RKO (cell line): ENCODE results near the gene ACOT12.
"Not testable (repeated sequence)": the region's sequence is repeated elsewhere in the genome, so short reads cannot be mapped to it uniquely, and the experiment has no call there.

Experiments
- DNase-seq: peaks from one replicate; pipeline ENCODE4 v3.0.0-alpha.2; 2016; ENCODE audit warnings: low spot score

The ACOT12 gene

DNA sequence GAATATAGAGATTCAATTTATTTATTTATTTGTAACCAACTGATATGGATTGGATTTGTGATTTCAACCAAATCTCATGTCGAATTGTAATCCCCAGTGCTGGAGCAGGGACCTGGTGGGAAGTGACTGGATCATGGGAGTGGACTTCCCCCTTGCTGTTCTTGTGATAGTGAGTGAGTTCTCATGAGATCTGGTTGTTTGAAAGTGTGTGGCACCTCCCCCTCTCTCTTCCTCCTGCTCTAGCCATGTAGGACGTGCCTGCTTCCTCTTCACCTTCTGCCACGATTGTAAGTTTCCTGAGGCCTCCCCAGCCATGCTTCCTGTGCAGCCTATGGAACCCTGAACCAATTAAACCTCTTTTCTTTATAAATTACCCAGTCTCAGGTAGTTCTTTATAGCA is 55.7 kb downstream of the ACOT12 start:
- not testable (repeated sequence) for DNase-seq

- no peak for DNase-seq
Observed at GRCh38 chr5:81337803-81338202, 56.1 kb downstream of the ACOT12 start.

DNA sequence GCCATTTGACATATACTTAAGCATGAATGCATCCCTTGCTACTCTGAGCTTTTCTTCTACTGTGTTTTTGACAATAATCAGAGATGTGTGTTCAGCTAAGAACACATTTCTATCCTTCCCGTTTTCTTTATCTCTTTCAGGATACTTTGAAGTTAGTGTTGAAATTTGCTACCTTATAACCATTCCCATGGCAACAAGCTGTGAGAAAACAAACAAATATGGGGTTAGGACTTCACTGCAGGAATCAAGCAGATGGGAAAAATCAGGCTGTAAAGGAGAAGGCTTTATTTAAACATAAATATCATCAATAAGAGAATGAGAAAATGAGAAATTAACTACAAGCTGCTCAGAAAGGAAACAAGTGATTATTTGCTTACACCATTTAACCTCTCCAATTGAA is 57.4 kb downstream of the ACOT12 start:
- DNase-seq: no peak

DNA sequence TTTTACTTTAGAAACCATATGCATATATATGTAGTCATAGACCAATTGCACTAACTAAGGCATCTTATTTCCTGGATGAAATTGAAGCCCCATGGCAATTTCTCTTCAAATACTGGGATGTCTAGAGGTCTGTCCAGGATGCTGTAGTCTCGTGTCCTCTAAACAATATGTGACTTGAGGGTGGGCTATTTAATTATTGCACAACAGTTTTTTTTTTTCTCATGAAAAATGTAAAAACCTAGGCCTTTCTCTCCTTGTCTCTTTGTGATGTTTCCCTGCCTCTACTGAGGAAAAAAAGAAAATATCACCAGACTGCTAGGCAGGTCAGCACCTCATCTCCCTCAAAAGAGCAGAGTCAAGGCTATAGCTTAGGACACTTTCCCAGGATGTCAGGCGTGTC is 58.0 kb downstream of the ACOT12 start:
- DNase-seq: no peak

- DNase-seq: no peak
Observed at GRCh38 chr5:81334304-81335061, 59.5 kb downstream of the ACOT12 start.

- DNase-seq: no peak
Observed at GRCh38 chr5:81326554-81326953, 67.4 kb downstream of the ACOT12 start.

DNA sequence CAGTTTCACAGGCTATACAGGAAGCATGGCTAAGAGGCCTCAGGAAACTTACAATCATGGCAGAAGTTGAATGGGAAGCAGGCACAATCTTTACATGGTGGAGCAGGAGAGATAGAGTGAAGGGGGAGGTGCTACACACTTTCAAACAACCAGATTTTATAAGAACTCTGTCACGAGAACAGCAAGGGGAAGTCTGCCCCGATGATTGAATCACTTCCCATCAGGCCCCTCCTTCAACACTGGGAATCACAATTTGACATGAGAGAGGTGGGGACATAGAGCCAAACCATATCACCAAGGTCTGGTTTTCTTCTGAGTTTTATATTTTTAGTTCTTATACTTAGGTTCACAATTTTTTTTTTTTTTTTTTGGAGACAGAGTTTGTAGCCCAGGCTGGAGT is 76.4 kb downstream of the ACOT12 start:
- no peak for DNase-seq

DNA sequence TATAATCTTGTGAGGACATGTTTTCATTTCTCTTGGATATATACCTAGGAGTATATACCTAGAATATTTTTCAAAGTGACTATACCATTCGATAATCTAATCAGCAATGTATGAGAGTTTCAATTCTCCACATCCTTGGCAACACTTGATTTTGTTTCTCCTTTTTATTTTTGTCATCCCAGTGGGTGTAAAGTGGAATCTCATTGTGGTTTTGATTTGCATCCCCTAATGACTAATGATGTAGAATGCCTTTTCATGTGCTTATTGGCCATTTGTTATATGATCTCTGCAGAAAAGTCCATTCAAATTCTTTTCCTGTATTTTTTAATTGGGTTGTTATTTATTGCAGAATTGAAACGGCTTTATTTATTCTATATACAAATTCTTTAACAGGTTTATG is 77.4 kb downstream of the ACOT12 start:
- no peak for DNase-seq

GRCh38 chr5:81315830-81316229 is 78.1 kb downstream of the ACOT12 start:
- DNase-seq: no peak

GRCh38 chr5:81315336-81315735 is 78.6 kb downstream of the ACOT12 start:
- peak; percentile 36 for DNase-seq

DNA sequence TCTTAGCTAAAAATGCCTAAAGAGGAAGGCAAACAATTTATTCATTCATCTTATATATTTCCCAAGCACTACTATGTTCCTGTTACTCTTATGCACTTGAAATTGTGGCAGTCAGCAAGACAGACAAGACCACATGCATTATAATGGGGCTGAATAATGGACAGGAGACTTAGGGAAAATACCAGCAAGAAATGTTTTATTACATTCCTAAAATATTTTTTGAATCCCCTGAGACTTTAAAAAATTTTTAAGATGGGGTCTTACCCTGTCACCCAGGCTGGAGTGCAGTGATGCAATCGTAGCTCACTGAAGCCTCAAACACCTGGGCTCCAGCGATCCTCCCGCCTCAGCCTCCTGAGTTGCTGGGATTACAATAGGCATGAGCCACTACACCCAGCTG is 79.4 kb downstream of the ACOT12 start:
- DNase-seq: no peak

GRCh38 chr5:81313686-81314085 is 80.2 kb downstream of the ACOT12 start:
- DNase-seq: no peak

DNA sequence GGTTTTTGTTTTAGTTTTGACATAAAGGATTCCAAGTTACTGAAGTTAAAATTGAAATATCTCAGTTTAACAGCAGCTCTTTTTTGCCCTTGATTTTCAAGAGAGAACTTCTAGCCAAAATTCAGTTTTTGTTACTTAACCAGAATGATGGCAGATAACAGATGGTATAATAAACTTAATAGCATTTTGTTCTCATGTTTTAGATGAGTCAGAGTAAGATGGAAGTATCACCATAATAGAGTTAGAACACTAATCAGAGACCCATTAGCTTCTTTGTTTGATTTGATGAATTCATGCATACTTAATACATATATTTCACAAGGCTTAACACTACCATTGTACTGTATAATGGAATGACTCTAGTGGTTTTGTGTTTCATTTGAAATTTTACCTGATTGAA is 80.7 kb downstream of the ACOT12 start:
- no peak for DNase-seq

DNA sequence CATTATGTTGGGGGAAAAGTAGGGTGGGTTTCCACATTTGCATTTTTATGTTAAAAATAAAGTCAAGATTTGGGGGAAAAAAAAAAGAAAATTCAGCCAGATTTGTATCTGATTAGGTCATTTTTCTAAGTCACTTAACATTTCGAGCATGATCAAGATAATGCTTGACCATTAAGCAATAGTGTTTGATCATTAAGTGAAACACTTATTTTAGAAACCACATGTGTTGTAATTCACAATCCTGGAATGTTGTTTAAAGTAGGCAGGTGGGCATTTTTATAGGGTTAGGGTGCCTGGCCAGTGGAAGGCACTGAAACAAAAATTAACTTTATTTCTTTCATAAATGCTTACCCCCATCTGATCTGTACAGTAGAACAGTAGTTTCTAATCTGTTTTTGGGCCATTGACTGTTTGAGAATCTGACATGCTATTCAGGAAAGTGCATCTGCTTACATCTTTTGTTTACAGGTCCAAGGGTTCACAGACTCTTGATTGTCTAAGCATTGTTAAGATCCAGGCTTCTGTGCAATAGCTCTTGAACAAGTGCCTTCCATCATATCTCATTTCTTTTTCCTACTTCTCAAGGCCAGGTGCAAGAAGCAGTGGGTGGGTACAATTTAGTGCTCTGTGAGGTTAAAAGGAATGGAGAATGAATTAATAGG is 83.4 kb downstream of the ACOT12 start:
- no peak for DNase-seq

- no peak for DNase-seq
Observed at GRCh38 chr5:81308836-81309235, 85.1 kb downstream of the ACOT12 start.

- DNase-seq: no peak
Observed at GRCh38 chr5:81305785-81306184, 88.1 kb downstream of the ACOT12 start.

GRCh38 chr5:81303563-81303962 is 90.4 kb downstream of the ACOT12 start:
- DNase-seq: peak; percentile 92

DNA sequence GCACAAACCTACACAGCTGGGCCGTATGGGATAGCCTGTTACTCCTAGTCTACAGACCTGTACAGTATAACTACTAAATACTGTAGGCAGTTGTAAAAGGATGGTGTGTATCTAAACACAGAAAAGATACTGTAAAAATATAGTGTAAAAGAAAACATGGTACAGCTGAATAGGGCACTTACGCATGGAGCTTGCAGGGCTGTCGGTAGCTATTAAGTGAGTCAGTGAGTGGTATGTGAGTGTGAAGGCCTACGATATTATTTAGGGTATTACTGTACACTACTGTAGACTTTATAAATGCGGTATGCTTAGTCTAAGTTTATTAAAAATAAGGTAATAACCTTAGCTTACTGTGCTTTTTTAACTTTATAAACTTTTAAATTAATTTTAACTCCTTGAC is 91.3 kb downstream of the ACOT12 start:
- DNase-seq: peak; percentile 87

DNA sequence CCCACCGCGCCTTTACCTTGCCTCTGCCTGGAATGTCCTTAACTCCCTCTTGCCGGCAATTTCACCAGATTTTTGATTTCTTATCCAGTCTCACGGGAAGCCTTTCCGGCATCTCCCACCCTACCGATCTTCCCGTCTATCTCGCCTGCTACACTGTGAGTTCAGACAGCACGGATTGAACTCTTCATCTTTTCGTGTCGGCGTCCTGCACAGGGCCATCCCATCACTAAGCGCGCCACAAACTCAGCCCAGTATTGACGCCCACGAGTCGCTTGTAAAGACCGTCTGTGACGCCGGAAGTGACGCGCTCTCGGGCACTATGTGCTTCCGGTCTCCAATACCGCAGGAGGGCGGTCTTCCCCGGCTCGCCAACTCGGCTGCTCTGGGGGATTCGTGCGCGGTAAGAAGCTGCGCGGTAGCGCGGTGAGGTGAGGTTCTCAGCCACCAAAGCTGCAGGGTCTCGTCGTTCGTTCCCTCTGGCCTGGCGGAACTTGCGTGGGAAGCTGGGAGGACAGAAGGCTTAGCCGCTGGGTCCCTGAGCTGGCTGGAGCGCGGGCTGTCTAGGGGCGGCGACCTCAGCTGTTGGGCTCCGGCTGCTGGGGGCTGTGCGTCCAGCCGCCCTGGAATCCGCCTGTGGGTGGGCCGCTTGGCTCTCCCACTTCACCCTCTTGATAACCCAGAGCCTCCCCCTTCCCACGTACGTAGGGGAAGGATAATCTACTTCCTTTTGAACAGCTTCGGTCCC is 92.5 kb downstream of the ACOT12 start, which contains the start of gene ZCCHC9:
Gene ZCCHC9 (plus strand): TSS at position 317 of the 745 bp plus-strand sequence. CDS start 3,171 bp downstream, outside the sequence.
- peak; percentile 97 for DNase-seq

- DNase-seq: no peak
Observed at GRCh38 chr5:81300921-81301270, 93.0 kb downstream of the ACOT12 start.

DNA sequence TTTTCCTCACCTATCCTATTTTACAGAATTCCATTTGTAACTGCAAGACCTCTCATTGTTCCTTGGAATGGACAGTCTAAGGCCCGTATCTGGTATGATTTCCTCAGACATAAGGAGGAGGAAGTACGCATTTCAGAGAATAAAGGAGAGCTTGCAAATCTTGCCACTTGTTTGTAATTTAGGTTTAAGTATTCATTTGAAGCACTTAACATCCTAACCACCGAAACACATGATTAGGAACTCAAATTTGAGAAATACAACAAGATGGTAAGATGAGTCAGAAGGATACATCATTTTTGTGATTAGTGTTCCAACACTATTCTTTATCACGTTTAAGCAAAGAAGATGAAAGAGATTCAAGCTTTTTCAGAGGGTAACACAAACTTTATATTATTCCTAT is 96.4 kb downstream of the ACOT12 start:
- DNase-seq: no peak

- not testable (repeated sequence) for DNase-seq
Observed at GRCh38 chr5:81294021-81294420, 99.9 kb downstream of the ACOT12 start.

DNA sequence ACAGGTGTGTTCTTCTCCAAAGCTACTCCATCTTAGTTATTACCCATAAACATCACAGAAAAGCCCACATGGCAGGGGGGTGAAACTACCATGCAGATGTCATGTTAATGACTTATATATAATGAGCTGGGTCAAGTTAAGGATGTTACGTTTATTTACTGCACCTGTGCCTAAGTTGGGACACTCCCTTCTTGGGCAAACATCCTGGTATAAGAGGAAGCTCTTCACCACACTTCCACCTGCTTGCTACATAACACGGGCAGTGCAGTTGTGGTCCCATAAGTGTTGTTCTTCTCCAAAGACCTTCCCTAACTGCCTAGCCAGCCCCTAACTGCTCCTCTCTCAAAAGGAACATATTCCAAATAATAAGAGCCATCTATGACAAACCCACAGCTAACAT is 101.8 kb downstream of the ACOT12 start:
- DNase-seq: no peak
